OCI-LY3 (cell line): Measurements from ENCODE around the gene RDH5.

ENCODE experiments used
- H2AFZ ChIP-seq: fragments of 200-600, 300-600 bp; shearing (Covaris generic); 2 replicates; pipeline ENCODE4 v1.6.0; 2014; ENCODE audit warnings: antibody characterized with exemption, low read depth, low read length
- H3K27ac ChIP-seq: fragments of 200-600, 300-600 bp; sonication (generic); 2 replicates; pipeline ENCODE4 v1.5.1; 2014; ENCODE audit warnings: mild to moderate bottlenecking, low read length, moderate library complexity, mixed read lengths
- H3K27me3 ChIP-seq: fragments of 200-600, 300-600 bp; sonication (generic); 2 replicates; pipeline ENCODE4 v1.6.1; 2014; ENCODE audit warnings: low read depth, low read length, mixed read lengths
- H3K36me3 ChIP-seq: fragments of 200-600, 300-600 bp; sonication (generic); replicated peaks from 2 replicates; pipeline ENCODE3; 2014; ENCODE audit warnings: low read depth, low read length, mixed read lengths
- H3K4me1 ChIP-seq: fragments of 300-600, 200-600 bp; sonication (generic); 2 replicates; pipeline ENCODE4 v1.6.1; 2014; ENCODE audit warnings: low read length, mixed read lengths
- H3K4me2 ChIP-seq: fragments of 200-600, 300-600 bp; sonication (generic); 2 replicates; pipeline ENCODE4 v1.6.1; 2014; ENCODE audit warnings: low read length, mixed read lengths
- H3K4me3 ChIP-seq: fragments of 300-600, 200-600 bp; sonication (generic); 2 replicates; pipeline ENCODE4 v1.5.1; 2014; ENCODE audit warnings: antibody characterized with exemption, mild to moderate bottlenecking, low read length, moderate library complexity
- H3K79me2 ChIP-seq: fragments of 300-600, 200-600 bp; shearing (Covaris generic); 2 replicates; pipeline ENCODE4 v1.6.1; 2014; ENCODE audit warnings: mild to moderate bottlenecking, low read length, mixed read lengths
- H3K9ac ChIP-seq: fragments of 300-600, 200-600 bp; shearing (Covaris generic); 2 replicates; pipeline ENCODE4 v1.6.0; 2014; ENCODE audit warnings: mild to moderate bottlenecking, low read length, moderate library complexity
- H3K9me3 ChIP-seq: fragments of 200-600, 300-600 bp; shearing (Covaris generic); 2 replicates; pipeline ENCODE4 v1.6.1; 2014; ENCODE audit warnings: low read length, mixed read lengths; ENCODE audit not compliant: insufficient read depth
- H4K20me1 ChIP-seq: fragments of 200-600, 300-600 bp; sonication (generic); 2 replicates; pipeline ENCODE4 v1.6.1; 2016; ENCODE audit warnings: low read length, mixed read lengths; ENCODE audit not compliant: insufficient read depth
- CTCF ChIP-seq: fragments of 200-600, 300-600 bp; sonication (generic); IDR thresholded peaks from 2 replicates; pipeline ENCODE4 v1.5.1; 2014; ENCODE audit warnings: antibody characterized with exemption, low read length, low read depth
- EZH2phosphoT487 ChIP-seq: fragments of 200-600 bp; shearing (Covaris generic); IDR thresholded peaks from 2 replicates; pipeline ENCODE4 v1.6.1; 2018; ENCODE audit warnings: antibody characterized with exemption, mixed run types, low read depth

Gene RDH5

DNA sequence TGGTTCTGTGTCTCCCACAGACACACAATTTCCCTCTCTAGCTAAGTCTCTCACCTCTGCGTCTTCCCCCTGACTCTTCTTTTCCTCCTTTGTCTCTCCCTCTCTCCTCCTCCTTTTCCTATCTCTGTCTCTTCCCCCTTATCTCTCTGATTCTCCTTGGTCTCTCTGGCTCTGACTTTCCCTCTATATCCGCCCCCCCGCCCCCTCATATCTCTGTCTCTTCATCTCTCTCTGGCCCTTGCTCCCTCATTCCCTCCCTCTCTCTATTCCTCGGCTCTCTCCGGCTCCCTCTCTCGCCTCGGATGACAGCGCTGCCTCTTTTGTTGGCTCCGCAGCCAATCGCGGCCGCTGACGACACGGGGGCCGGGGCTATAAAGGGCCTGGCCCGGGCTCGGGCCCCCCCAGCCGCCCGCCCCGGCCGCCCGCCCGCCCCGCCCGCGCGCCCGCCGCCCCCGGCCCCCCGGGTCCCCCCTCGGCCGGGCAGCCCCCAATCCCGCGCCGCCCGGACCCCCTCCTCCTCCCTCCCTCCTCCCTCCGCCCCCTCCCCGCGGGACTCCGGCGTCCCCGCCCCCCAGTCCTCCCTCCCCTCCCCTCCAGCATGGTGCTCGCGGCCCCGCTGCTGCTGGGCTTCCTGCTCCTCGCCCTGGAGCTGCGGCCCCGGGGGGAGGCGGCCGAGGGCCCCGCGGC, 22.7 kb downstream of the RDH5 start, which contains the start of gene GDF11:
Gene GDF11, plus strand, starts transcription at position 404 of the 687 bp plus-strand sequence. Its CDS starts 195 bp downstream, at position 599.
- Histone ChIP-seq H2AFZ (peak within 1 kb of the TSS; percentile 82), H3K79me2 (no peaks in the 10 kb centered on the region), H3K9me3 (no peaks in the 10 kb centered on the region), H3K27me3 (peaks cover 14% of the 10 kb centered on the region), H3K36me3 (no peaks in the 10 kb centered on the region), H3K4me2 (peak within 1 kb of the TSS; percentile 99), H4K20me1 (no peaks in the 10 kb centered on the region), H3K4me3 (peak within 1 kb of the TSS; percentile 89), H3K9ac (peak within 1 kb of the TSS; percentile 61), H3K4me1 (peaks cover 20% of the 10 kb centered on the region), H3K27ac (no peak within 1 kb of the TSS)
- no peak for TF ChIP-seq EZH2phosphoT487

DNA sequence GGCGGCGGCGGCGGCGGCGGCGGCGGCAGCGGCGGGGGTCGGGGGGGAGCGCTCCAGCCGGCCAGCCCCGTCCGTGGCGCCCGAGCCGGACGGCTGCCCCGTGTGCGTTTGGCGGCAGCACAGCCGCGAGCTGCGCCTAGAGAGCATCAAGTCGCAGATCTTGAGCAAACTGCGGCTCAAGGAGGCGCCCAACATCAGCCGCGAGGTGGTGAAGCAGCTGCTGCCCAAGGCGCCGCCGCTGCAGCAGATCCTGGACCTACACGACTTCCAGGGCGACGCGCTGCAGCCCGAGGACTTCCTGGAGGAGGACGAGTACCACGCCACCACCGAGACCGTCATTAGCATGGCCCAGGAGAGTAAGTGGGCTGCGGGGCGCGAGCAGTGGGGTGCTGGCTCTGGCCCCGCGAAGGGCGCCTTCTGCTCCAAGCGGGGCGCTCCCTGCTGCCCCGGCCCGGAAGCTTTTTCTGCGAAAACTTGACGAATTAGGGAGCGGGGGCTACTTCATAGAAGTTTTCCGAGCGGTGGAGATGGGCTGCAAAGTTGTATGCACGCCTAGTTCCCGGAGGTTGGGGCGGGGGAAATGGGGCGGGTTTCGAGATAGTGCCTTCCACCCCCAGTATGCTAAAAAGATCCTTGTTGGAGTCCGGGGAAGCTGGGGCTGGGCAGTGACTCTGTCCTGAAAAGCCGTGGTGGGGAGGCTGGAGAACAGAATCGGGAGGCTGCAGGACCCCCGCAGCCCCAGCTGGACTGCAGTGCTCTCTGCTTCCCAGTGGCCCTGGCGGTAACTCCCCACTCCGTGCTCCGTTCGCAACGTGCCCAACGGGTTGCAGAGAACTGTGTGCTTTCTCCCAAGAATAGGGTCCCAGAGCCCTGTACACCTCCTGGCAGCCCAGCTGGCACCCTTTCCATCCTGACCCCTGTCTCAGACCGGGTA, 23.5 kb downstream of the RDH5 start:
- H3K36me3 ChIP-seq = no peaks in the 10 kb centered on the region
- H3K27me3 ChIP-seq = peaks cover 14% of the 10 kb centered on the region
- peak overlapping the region; percentile 89 for H3K4me3 ChIP-seq
- peak overlapping the region; percentile 99 for H3K4me2 ChIP-seq
- H3K9me3 ChIP-seq = no peaks in the 10 kb centered on the region
- no peak for TF ChIP-seq CTCF
- TF ChIP-seq EZH2phosphoT487 = no peak
- H3K27ac ChIP-seq = no peak overlapping the region
- H3K9ac ChIP-seq = peak overlapping the region; percentile 61
- H2AFZ ChIP-seq = 0 out of 2 replicates have a peak overlapping the region, but pooled peaks have one; percentile 33
- no peaks in the 10 kb centered on the region for H3K79me2 ChIP-seq
- peaks cover 18% of the 10 kb centered on the region for H3K4me1 ChIP-seq
- H4K20me1 ChIP-seq = no peaks in the 10 kb centered on the region

DNA sequence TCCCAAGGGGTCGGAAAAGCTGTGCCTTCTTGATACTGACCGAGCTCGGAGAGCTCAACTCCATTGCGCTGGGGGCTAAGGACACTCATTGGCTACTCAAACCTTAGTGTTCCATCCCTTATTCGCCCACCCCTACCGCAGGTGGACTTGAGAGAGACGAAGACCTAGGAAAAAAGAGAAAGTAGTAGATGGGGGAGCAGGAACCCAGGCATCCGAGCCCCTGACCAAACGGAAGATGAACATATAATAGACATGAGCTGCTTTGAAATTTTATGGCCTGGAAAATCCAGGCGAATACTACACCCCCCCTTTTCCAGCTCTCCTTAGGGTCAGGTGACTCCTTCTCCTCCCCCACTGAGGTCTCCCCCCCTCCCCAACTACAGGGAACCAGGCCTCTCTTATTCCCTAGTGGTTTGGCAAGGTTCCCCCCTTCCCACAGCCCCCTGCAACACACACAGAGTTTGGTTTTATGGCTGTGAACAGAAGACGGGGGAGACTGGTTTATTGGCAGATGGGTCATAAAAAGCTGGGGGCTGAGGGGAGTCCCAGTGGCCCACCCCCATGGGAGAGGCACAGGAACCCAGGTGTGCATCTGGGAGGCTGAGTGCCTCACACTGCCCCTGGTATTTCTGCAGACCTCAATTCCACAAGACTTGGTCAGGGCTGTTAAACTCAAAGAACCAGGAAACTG, 24.3 kb downstream of the RDH5 start:
- Histone ChIP-seq H2AFZ (0 out of 2 replicates have a peak overlapping the region, but pooled peaks have one; percentile 32), H3K4me2 (peak overlapping the region; percentile 99), H4K20me1 (no peaks in the 10 kb centered on the region), H3K27ac (no peak overlapping the region), H3K4me1 (peaks cover 18% of the 10 kb centered on the region), H3K27me3 (peaks cover 14% of the 10 kb centered on the region), H3K79me2 (no peaks in the 10 kb centered on the region), H3K9ac (peak overlapping the region; percentile 61), H3K36me3 (peaks cover 5% of the 10 kb centered on the region), H3K9me3 (no peaks in the 10 kb centered on the region), H3K4me3 (peak overlapping the region; percentile 89)
- TF ChIP-seq EZH2phosphoT487 = no peak
- no peak for TF ChIP-seq CTCF

DNA sequence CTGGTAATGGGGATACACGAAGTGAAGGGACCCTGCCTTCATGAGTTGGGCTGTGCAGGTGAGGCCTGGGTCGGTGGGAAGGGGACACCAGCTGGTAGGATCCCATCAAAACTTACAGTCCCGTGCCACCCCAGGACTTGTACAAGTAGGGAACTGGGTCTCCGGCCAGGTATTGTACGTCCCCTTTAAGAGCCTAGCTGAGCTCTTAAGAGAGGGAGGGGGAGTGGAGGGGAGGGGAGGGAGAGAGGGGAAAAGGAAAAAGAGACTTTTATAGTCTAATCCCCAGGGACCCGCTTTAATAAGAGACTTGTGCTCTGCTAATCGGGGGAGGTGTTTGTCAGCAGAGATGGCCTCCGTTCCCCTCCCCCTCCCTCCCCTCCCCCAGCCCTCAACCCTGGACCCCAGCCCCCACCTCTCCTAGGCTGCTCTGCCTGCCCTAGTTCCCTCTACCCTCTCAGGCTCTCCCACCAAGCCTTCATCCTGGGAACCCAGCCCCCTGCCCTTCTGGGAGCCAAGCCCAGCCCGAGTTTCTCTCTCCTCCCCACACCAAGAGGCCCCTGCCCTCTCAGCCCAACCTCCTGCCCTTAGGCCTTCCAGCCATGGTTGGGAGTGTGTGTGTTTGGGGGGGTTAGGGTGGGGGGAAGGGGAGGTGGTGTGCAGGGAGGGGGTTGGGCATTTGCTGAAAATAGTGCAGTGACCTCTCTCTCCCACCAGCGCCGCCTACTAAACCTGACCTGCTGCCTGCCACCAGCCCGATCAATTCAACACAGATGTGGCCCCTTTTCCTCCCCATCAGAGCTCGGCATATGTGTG, 25.4 kb downstream of the RDH5 start:
- H3K4me3 ChIP-seq = no peak overlapping the region
- peaks cover 14% of the 10 kb centered on the region for H3K27me3 ChIP-seq
- H3K4me2 ChIP-seq = peak overlapping the region; percentile 30
- H3K4me1 ChIP-seq = peaks cover 18% of the 10 kb centered on the region
- H3K36me3 ChIP-seq = peaks cover 9% of the 10 kb centered on the region
- H3K9me3 ChIP-seq = no peaks in the 10 kb centered on the region
- no peaks in the 10 kb centered on the region for H3K79me2 ChIP-seq
- no peaks in the 10 kb centered on the region for H4K20me1 ChIP-seq
- no peak overlapping the region for H2AFZ ChIP-seq
- H3K9ac ChIP-seq = no peak overlapping the region
- H3K27ac ChIP-seq = no peak overlapping the region
- TF ChIP-seq EZH2phosphoT487 (no peak), CTCF (no peak)
